ENCODE data around the gene OR9A4.
"Not testable (repeated sequence)": the region's sequence is repeated elsewhere in the genome, so short reads cannot be mapped to it uniquely, and the experiment has no call there.

Gene OR9A4

GRCh38 chr7:141916099-141916498, at the start of gene OR9A4:
Gene OR9A4, plus strand, starts transcription at chr7:141916399. Its CDS starts 2,477 bp downstream, at chr7:141918876.
- DNase-seq, result no peak

- DNase-seq, result no peak
These were observed 49.2 kb upstream of the OR9A4 start for GRCh38 chr7:141866974-141867373.

GRCh38 chr7:141872931-141873330, 43.3 kb upstream of the OR9A4 start:
- no peak for DNase-seq

GRCh38 chr7:141874787-141875186, 41.4 kb upstream of the OR9A4 start:
- DNase-seq, result no peak

GRCh38 chr7:141875453-141875852, 40.7 kb upstream of the OR9A4 start:
- no peak for DNase-seq

GRCh38 chr7:141876371-141876770, 39.8 kb upstream of the OR9A4 start:
- DNase-seq, result no peak

- no peak for DNase-seq
These were observed 38.8 kb upstream of the OR9A4 start for GRCh38 chr7:141877365-141877764.

- no peak for DNase-seq
These were observed 35.2 kb upstream of the OR9A4 start for GRCh38 chr7:141880960-141881359.

GRCh38 chr7:141884539-141885225, 31.5 kb upstream of the OR9A4 start:
- no peak for DNase-seq

GRCh38 chr7:141889321-141889720, 26.9 kb upstream of the OR9A4 start:
- DNase-seq, result no peak

GRCh38 chr7:141891336-141891735, 24.9 kb upstream of the OR9A4 start:
- no peak for DNase-seq

- not testable (repeated sequence) for DNase-seq
These were observed 16.8 kb upstream of the OR9A4 start for GRCh38 chr7:141899366-141899765.

GRCh38 chr7:141906285-141906684, 9.9 kb upstream of the OR9A4 start:
- DNase-seq, result no peak

- no peak for DNase-seq
These were observed 4.8 kb upstream of the OR9A4 start for GRCh38 chr7:141911391-141911790.

GRCh38 chr7:141915565-141915964, 634 bp upstream of the OR9A4 start:
- no peak for DNase-seq

- no peak for DNase-seq
These were observed 4.1 kb downstream of the OR9A4 start for GRCh38 chr7:141920281-141920680.

- DNase-seq, result no peak
These were observed 12.1 kb downstream of the OR9A4 start for GRCh38 chr7:141928146-141928844.

GRCh38 chr7:141928845-141929195, 12.6 kb downstream of the OR9A4 start:
- no peak for DNase-seq

GRCh38 chr7:141930211-141930610, 14.0 kb downstream of the OR9A4 start:
- DNase-seq, result no peak

GRCh38 chr7:141941075-141941474, 24.9 kb downstream of the OR9A4 start:
- no peak for DNase-seq

GRCh38 chr7:141943846-141944245, 27.6 kb downstream of the OR9A4 start:
- no peak for DNase-seq

GRCh38 chr7:141944811-141945210, 28.6 kb downstream of the OR9A4 start:
- DNase-seq, result no peak

- no peak for DNase-seq
These were observed 29.2 kb downstream of the OR9A4 start for GRCh38 chr7:141945356-141945755.

GRCh38 chr7:141946796-141947195, 30.6 kb downstream of the OR9A4 start, which contains the start of gene CLEC5A:
Gene CLEC5A, minus strand, starts transcription at chr7:141946974. Its CDS starts 682 bp downstream, at chr7:141946292.
- no peak for DNase-seq

GRCh38 chr7:141949021-141949420, 32.8 kb downstream of the OR9A4 start:
- no peak for DNase-seq
